ENCODE results near the gene TRIM44.

TRIM44 gene

DNA sequence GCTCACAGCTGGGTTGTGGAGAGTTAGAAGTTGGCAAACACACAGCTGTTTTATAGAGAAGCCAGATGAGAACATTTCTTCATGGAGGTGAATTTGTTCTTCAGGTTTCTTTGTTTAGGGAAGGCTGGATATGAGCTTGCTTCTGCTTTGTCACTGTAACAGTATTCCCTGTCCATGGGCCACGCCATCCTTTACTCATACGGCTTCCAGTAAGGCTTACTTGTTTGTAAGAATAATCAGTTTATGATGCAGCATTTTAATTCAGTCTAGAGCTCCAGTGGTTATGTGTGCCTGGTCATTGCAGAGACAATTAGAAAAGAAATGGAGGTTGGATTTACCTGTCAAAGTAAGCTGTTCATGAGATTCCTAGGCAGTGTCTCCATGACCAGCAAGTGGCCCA, 131.8 kb downstream of the TRIM44 start:
- Mint-ChIP-seq H3K9me3 (peaks cover 1% of the 10 kb centered on the region), H3K36me3 (ENCODE audit: low read depth) (peaks cover 19% of the 10 kb centered on the region), H3K4me3 (no peak overlapping the region), H3K27ac (no peak overlapping the region), H3K4me1 (ENCODE audit: low read depth) (no peaks in the 10 kb centered on the region), H3K27me3 (no peaks in the 10 kb centered on the region)
- intact Hi-C loops (cut with micrococcal nuclease) = no loop called here

DNA sequence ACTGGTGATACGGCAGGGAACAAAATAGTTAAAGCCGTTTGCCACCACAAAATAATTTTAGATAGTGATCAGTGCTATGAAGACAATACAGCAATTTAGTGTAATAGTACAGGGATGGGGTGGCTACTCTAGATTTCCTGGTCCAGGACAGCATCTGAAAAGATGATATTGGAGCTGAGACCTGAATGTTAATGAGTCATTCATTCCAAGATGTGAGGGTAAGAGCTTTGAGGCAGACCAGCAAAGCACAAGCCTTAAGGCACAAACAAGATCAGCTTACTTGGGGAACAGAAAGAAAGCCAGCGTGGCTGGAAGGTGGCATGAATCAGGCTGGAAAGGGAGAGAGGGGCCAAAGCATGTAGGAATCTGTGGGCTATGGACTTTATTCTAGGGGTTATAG, 132.3 kb downstream of the TRIM44 start:
- H3K36me3 Mint-ChIP-seq (ENCODE audit: low read depth) = peaks cover 24% of the 10 kb centered on the region
- H3K9me3 Mint-ChIP-seq = peaks cover 6% of the 10 kb centered on the region
- no peak overlapping the region for H3K27ac Mint-ChIP-seq
- no peak overlapping the region for H3K4me3 Mint-ChIP-seq
- no peaks in the 10 kb centered on the region for H3K4me1 Mint-ChIP-seq (ENCODE audit: low read depth)
- H3K27me3 Mint-ChIP-seq = no peaks in the 10 kb centered on the region
- intact Hi-C loops (cut with micrococcal nuclease) = no loop called here

GRCh38 chr11:35796562-35796961, 134.0 kb downstream of the TRIM44 start:
- H3K27me3 Mint-ChIP-seq = no peaks in the 10 kb centered on the region
- H3K4me3 Mint-ChIP-seq = no peak overlapping the region
- intact Hi-C loops (cut with micrococcal nuclease) = no loop called here
- peaks cover 13% of the 10 kb centered on the region for H3K4me1 Mint-ChIP-seq (ENCODE audit: low read depth)
- no peak overlapping the region for H3K27ac Mint-ChIP-seq
- H3K9me3 Mint-ChIP-seq = peaks cover 9% of the 10 kb centered on the region
- H3K36me3 Mint-ChIP-seq (ENCODE audit: low read depth) = peaks cover 20% of the 10 kb centered on the region

- no peaks in the 10 kb centered on the region for H3K27me3 Mint-ChIP-seq
- intact Hi-C loops (cut with micrococcal nuclease) = no loop called here
- H3K36me3 Mint-ChIP-seq (ENCODE audit: low read depth) = peaks cover 12% of the 10 kb centered on the region
- peaks cover 27% of the 10 kb centered on the region for H3K4me1 Mint-ChIP-seq (ENCODE audit: low read depth)
- H3K9me3 Mint-ChIP-seq = peaks cover 9% of the 10 kb centered on the region
- H3K27ac Mint-ChIP-seq = no peak overlapping the region
- no peak overlapping the region for H3K4me3 Mint-ChIP-seq
Measured at GRCh38 chr11:35798423-35798822, 135.8 kb downstream of the TRIM44 start.

GRCh38 chr11:35798983-35799382, 136.4 kb downstream of the TRIM44 start:
- H3K9me3 Mint-ChIP-seq = peaks cover 9% of the 10 kb centered on the region
- intact Hi-C loops (cut with micrococcal nuclease) = no loop called here
- no peak overlapping the region for H3K27ac Mint-ChIP-seq
- peaks cover 27% of the 10 kb centered on the region for H3K4me1 Mint-ChIP-seq (ENCODE audit: low read depth)
- peaks cover 12% of the 10 kb centered on the region for H3K36me3 Mint-ChIP-seq (ENCODE audit: low read depth)
- no peak overlapping the region for H3K4me3 Mint-ChIP-seq
- H3K27me3 Mint-ChIP-seq = no peaks in the 10 kb centered on the region

GRCh38 chr11:35799655-35800054, 137.1 kb downstream of the TRIM44 start:
- Mint-ChIP-seq H3K27ac (no peak overlapping the region), H3K36me3 (ENCODE audit: low read depth) (peaks cover 12% of the 10 kb centered on the region), H3K9me3 (peaks cover 9% of the 10 kb centered on the region), H3K4me1 (ENCODE audit: low read depth) (peaks cover 27% of the 10 kb centered on the region), H3K4me3 (no peak overlapping the region), H3K27me3 (no peaks in the 10 kb centered on the region)
- intact Hi-C loops (cut with micrococcal nuclease) = loop anchor here (10.0 kb wide), 1 partner anchor 115 kb away; no protein-coding TSS in a partner anchor

GRCh38 chr11:35800970-35801953, 138.7 kb downstream of the TRIM44 start:
- Mint-ChIP-seq H3K27me3 (no peaks in the 10 kb centered on the region), H3K36me3 (ENCODE audit: low read depth) (peaks cover 13% of the 10 kb centered on the region), H3K27ac (peak overlapping the region; percentile 32), H3K9me3 (peaks cover 9% of the 10 kb centered on the region), H3K4me3 (peak overlapping the region; percentile 9), H3K4me1 (ENCODE audit: low read depth) (peaks cover 27% of the 10 kb centered on the region)
- intact Hi-C loops (cut with micrococcal nuclease) = loop anchor here (10.0 kb wide), 1 partner anchor 116 kb away; no protein-coding TSS in a partner anchor

- H3K27ac Mint-ChIP-seq = no peak overlapping the region
- H3K27me3 Mint-ChIP-seq = no peaks in the 10 kb centered on the region
- peaks cover 22% of the 10 kb centered on the region for H3K36me3 Mint-ChIP-seq (ENCODE audit: low read depth)
- intact Hi-C loops (cut with micrococcal nuclease) = loop anchor here (10.0 kb wide), 1 partner anchor 117 kb away; no protein-coding TSS in a partner anchor
- peaks cover 9% of the 10 kb centered on the region for H3K9me3 Mint-ChIP-seq
- peaks cover 27% of the 10 kb centered on the region for H3K4me1 Mint-ChIP-seq (ENCODE audit: low read depth)
- no peak overlapping the region for H3K4me3 Mint-ChIP-seq
Measured at GRCh38 chr11:35802221-35802620, 139.6 kb downstream of the TRIM44 start.

DNA sequence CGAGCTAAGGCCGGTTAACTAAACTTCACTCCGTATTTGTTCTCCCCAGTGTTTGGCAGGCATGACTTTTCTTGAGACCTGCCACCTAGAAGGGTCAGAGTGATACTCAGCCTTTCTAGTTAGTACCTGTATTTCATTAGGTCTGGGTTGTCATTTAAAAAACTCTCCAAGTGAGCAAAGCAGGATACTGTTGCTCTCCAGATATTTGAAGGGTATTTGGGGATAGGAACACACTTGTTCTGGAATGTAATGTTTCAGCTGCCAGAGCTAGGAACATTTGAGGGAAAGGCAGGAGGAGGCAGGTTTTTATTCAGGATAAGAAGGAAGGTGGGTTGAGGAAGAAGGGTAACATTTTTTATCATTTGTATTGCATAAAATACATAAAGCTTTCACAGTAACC, 140.1 kb downstream of the TRIM44 start:
- peaks cover 9% of the 10 kb centered on the region for H3K9me3 Mint-ChIP-seq
- peaks cover 25% of the 10 kb centered on the region for H3K36me3 Mint-ChIP-seq (ENCODE audit: low read depth)
- H3K4me1 Mint-ChIP-seq (ENCODE audit: low read depth) = peaks cover 27% of the 10 kb centered on the region
- H3K27me3 Mint-ChIP-seq = no peaks in the 10 kb centered on the region
- no peak overlapping the region for H3K4me3 Mint-ChIP-seq
- H3K27ac Mint-ChIP-seq = no peak overlapping the region
- intact Hi-C loops (cut with micrococcal nuclease) = loop anchor here (10.0 kb wide), 1 partner anchor 118 kb away; no protein-coding TSS in a partner anchor

DNA sequence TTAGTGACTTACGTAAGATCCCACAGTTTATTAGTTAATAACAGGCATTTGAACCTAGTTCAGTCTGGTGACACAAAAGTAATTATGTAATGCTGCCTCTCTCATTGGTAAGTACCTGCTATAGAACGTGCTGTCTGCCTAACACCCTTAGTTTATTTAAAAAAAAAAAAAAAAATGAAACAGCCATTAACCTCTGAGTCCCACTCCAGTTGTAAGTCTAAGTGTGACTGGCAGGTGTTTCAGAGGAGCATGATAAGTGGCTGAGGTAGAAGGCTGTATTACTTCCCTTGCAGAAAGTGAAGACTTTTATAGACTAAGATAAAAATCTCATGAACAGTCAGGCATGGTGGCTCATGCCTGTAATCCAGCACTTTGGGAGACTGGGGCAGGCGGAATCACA, 140.5 kb downstream of the TRIM44 start:
- Mint-ChIP-seq H3K27ac (no peak overlapping the region), H3K4me1 (ENCODE audit: low read depth) (peaks cover 27% of the 10 kb centered on the region), H3K36me3 (ENCODE audit: low read depth) (peaks cover 25% of the 10 kb centered on the region), H3K4me3 (no peak overlapping the region), H3K9me3 (peaks cover 9% of the 10 kb centered on the region), H3K27me3 (no peaks in the 10 kb centered on the region)
- intact Hi-C loops (cut with micrococcal nuclease) = loop anchor here (10.0 kb wide), 1 partner anchor 118 kb away; no protein-coding TSS in a partner anchor

GRCh38 chr11:35804451-35805040, 142.0 kb downstream of the TRIM44 start:
- peaks cover 27% of the 10 kb centered on the region for H3K4me1 Mint-ChIP-seq (ENCODE audit: low read depth)
- H3K36me3 Mint-ChIP-seq (ENCODE audit: low read depth) = peaks cover 23% of the 10 kb centered on the region
- H3K27ac Mint-ChIP-seq = no peak overlapping the region
- intact Hi-C loops (cut with micrococcal nuclease) = loop anchor here (10.0 kb wide), 1 partner anchor 120 kb away; no protein-coding TSS in a partner anchor
- no peak overlapping the region for H3K4me3 Mint-ChIP-seq
- H3K27me3 Mint-ChIP-seq = no peaks in the 10 kb centered on the region
- H3K9me3 Mint-ChIP-seq = peaks cover 5% of the 10 kb centered on the region

DNA sequence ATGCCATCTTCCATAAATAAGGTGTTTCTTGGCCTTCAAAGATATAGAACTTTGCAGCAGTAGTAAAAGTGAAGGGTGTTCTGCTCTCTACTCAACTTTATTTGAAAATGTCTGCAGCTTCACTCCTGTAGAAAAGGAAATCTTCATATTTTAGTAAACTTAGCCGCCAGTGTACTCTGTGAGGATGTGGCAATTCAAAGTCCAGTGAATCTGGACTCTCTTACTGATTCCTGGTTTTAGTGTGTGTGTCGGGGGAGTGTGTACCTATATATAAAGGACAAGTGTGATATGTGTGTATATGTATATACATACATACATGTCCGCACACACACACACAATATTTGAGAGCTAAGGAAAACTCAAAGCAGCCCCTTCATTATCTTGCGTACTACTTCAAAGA, 147.0 kb downstream of the TRIM44 start:
- H3K9me3 Mint-ChIP-seq = no peaks in the 10 kb centered on the region
- peaks cover 19% of the 10 kb centered on the region for H3K36me3 Mint-ChIP-seq (ENCODE audit: low read depth)
- peaks cover 7% of the 10 kb centered on the region for H3K4me1 Mint-ChIP-seq (ENCODE audit: low read depth)
- no peaks in the 10 kb centered on the region for H3K27me3 Mint-ChIP-seq
- intact Hi-C loops (cut with micrococcal nuclease) = loop anchor here (10.0 kb wide), 1 partner anchor 125 kb away; no protein-coding TSS in a partner anchor
- no peak overlapping the region for H3K4me3 Mint-ChIP-seq
- no peak overlapping the region for H3K27ac Mint-ChIP-seq

GRCh38 chr11:35810045-35810645, 147.6 kb downstream of the TRIM44 start:
- no peaks in the 10 kb centered on the region for H3K9me3 Mint-ChIP-seq
- H3K4me3 Mint-ChIP-seq = no peak overlapping the region
- intact Hi-C loops (cut with micrococcal nuclease) = no loop called here
- H3K27ac Mint-ChIP-seq = no peak overlapping the region
- peaks cover 7% of the 10 kb centered on the region for H3K4me1 Mint-ChIP-seq (ENCODE audit: low read depth)
- peaks cover 19% of the 10 kb centered on the region for H3K36me3 Mint-ChIP-seq (ENCODE audit: low read depth)
- H3K27me3 Mint-ChIP-seq = no peaks in the 10 kb centered on the region

DNA sequence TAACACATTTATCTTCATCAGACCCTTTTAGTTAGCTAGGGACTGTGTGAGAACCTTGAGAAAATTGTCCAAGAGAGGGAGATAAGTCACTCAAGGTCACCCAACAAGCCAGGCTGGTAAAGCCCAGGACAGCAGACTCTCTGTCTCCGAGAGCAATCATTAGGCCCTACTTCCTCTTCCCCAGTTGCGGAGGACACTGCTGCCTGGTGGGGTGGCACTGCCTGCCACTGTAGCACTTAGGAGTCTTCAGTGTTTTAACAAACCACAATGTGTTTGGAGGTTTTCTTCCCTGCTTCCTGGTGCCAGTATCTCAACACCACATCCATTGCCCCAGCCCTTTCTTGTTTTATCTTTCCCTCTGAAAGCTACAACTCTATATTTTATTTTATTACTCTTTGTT, 149.2 kb downstream of the TRIM44 start:
- Mint-ChIP-seq H3K27me3 (no peaks in the 10 kb centered on the region), H3K4me1 (ENCODE audit: low read depth) (peaks cover 7% of the 10 kb centered on the region), H3K27ac (no peak overlapping the region), H3K36me3 (ENCODE audit: low read depth) (peaks cover 14% of the 10 kb centered on the region), H3K9me3 (no peaks in the 10 kb centered on the region), H3K4me3 (no peak overlapping the region)
- intact Hi-C loops (cut with micrococcal nuclease) = no loop called here
